Bone marrow (tissue), 2 donors: ENCODE data around the gene HIGD1B.

Experiments used
- DNase-seq, 2 donors: peaks; one replicate each; lab custom pipeline; 2025; lab: John Stamatoyannopoulos, UW

Gene HIGD1B

DNA sequence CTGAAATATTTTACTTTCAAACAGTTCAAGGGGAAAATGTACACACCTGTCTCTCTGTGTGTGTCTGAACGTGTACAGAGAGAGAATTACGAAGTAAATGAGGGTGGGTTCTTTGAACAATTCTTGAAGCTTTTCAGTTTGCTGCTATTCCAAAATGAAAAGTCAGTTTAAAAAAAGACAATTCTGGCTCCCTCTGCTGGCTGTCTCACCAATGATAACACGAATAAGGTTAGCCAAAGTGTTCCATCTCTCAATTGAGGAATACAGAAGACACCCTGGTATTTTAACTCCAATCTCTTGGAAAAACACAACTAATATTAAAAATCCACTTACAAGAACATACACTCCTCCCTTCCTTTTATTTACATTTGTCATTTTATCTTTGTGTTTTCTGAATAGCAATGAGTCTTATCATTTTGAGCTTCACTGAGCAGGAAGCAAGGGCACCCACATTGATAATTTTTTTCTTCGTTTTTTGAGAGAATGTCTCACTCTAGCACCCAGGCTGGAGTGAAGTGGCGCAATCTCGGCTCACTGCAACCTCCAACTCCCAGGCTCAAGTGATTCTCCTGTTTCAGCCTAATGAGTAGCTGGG lies 31.0 kb downstream of the HIGD1B start:
- no peak for DNase-seq

DNA sequence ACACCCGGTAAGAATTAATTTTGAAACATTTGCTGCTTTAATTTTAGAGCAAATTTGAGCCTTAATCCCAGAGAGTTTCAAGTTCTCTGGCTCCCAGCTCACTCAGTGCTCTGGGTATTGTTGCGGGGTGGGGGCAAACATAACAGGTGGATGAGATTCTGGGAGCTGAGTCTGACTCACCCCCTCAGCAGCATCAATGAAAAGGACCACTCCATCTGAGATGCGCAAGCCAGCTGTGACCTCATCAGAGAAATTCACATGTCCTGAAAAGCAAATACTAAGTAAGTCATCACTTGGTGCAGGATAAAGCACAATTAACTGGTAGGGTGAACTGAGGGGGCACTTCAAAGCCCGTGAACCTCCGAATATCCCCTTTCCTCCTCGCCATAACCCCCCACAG lies 31.7 kb downstream of the HIGD1B start:
- no peak for DNase-seq

DNA sequence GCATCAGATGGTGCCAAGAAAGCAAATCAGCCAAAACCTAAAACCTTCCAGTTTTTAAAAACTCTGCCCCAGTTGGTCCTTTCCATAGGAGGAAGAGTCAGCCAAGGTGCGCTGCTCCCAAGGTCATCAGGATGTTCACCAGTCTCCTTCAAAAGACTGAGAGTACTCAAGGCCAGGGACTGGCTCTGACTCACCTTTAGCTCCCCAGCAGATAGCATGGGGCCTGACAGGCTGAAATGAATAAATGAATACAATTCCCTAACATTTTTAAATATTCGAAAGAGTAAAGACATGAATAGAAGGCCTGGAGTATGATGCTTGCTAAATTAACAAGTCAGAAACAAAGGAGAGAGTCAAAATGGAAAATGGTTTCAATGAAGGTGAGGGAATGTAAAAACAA lies 32.4 kb downstream of the HIGD1B start:
- DNase-seq, result no peak

DNA sequence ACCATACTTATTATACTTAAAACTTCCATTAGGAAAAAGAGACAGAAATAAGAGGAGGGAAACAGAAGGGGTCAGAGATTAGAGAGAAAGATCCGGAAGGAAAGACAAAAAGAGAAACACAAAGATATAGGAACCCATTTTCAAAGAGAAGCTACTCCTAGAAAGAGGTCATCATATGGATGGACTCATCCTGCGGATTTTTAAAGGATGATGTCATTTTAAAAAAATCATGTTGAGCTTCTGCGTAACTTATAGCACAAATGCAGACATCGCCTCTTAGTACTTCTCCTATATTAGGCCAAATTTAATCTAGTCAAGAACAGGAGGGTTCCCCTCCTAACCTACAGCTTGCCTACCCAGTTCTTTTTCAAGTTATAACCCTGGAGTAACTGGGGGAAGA lies 33.5 kb downstream of the HIGD1B start:
- DNase-seq, result no peak

DNA sequence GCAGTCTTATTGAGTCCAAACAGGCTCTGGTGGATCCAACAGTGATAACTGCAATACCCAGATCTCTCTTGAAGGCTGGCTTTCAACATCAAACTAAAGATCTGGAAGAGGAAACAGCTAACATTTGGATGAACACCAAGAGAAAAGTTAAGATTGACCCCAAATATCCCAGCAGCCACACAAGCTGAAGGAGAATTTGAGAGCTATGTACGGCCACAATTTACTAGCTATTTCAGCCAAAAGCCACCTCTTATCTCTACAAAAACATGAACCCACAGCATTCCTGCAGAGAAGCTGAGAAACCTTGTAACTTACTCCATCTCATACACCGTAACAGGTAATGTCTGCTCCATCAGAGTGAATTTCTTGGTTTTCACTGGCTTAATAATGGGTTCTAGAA lies 37.3 kb downstream of the HIGD1B start:
- DNase-seq, result no peak

DNA sequence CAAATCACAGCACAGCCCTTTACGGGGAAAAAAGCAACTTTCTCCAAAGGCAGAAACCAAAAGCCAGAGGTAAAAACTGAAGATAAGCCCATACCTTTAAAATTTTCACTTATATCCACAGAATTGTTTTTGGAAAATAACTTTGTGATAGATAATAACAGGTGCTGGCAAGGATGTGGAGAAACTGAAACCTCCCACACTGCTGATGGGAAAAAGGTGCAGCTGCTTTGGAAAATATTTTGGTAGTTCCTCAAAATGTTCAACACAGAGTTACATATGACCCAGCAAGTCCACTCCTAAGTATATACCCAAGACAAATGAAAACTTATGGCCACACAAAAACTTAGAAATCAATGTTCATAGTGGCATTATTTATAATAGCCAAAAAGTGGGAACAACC lies 39.3 kb downstream of the HIGD1B start:
- no peak for DNase-seq

DNA sequence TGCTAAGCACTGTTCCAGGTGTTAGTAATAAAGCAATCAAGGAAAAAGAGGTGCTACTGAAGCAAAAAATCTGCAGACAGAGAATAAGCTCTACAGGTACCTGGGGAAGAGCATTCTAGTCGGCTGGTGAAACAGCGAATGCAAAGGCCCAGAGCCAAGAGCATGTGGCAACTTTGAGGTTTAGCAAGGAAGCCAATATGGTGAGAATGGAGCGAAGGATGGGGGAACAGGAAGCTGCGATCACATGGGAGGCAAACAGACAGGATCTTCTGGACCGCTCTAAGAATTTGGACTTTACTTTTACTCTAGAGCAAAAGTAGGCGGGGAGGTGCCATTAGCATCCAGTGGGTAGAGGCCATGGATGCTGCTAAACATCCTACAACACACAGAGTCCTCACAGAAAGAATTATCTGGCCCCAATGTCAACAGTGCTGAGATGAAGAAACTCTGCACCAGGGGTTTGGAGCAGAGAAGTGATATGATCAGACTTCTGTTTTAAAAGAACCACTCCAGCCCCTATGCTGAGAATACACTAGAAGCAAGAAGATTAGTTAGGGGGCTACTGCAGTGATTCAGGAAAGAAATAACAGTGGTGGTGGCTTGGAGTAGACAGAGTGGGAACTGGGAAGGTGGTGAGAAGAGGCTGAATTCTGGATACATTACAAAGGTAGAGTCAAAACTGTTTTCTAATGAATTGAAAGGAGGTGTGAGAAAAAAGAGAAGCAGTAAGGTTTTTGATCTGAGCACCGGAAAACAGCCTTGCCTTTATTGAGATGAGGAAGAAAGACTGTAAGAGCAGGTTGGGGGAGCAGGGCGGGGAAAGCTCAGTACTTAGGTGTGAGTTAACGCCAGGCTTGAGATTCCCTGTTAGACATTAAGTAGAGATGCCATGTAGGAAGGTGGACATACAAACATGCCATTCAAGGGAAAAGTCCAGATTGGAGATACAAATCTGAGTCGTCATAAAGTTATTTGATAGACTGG lies 40.6 kb downstream of the HIGD1B start:
- peak in 1 of 2 donors; percentile 16 for DNase-seq

DNA sequence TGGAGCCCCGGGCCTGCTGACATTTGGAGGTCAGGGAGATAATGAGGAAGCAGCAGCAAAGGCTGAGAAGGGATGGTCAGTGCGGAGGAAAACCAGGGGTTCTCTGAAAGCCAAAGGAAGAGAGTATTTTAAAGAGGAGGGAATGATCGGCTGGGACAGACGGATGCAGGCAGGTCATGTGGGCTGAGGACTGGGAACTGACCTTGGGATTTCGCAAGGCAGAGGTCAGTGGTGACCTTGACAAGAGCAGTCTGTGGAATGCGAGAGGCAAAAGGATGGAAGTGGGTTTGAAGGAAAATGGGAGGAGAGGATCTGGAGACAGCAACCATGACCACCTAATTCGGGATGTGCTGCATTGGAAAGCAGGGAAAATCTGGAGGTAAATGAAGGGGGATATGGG lies 41.3 kb downstream of the HIGD1B start:
- DNase-seq, result no peak

DNA sequence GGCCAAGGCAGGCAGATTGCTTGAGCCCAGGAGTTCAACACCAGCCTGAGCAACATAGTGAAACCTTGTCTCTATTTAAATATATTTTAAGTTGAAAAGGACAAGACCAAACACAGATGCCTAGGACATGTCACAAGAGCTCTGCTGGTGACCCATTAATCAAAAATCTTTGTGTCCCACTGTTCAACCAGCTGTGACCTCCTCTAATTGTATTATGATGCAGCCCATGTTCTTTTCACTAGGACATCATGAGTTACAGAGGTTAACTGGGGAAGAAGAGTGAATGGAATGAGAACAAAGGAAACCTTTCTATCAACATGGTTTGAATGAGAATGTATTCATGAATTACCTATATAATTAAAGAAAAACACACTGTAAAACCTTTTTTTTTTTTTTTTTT lies 44.6 kb downstream of the HIGD1B start:
- DNase-seq, result no peak

DNA sequence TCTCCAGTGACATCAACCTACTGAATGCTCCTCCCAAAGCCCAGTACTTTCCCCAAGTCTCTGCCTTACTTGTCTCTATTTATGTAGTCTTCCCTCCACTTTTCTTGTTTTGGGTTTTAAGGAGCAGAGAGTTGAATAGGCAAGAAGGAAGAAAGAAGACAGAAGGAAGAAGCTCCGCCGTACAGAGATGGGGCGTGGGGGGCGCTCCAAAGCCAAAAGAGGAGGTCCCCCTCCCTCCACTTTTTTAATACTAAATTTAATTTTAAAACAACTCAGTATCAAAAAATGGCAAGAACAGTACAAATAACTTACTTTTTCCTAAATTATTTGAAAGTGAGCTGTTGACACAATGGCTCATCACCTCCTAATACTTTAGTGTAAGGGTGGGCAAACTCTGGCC lies 47.0 kb downstream of the HIGD1B start:
- DNase-seq, result no peak

DNA sequence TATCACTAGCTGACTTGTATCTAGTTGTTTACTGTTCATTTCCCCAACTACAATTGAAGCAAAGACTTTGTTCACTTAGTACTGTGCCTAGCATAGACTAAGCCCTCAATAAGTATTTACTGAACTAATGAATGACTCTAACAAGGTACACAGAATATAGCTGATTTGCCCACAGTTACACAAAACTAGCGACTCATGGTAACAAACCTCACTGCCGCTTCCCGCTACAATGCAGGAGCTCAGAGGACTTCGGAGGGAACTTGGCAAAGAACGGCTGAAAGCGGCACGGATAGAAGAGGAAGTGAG lies 51.0 kb downstream of the HIGD1B start:
- DNase-seq, result peak in 1 of 2 donors; percentile 52

DNA sequence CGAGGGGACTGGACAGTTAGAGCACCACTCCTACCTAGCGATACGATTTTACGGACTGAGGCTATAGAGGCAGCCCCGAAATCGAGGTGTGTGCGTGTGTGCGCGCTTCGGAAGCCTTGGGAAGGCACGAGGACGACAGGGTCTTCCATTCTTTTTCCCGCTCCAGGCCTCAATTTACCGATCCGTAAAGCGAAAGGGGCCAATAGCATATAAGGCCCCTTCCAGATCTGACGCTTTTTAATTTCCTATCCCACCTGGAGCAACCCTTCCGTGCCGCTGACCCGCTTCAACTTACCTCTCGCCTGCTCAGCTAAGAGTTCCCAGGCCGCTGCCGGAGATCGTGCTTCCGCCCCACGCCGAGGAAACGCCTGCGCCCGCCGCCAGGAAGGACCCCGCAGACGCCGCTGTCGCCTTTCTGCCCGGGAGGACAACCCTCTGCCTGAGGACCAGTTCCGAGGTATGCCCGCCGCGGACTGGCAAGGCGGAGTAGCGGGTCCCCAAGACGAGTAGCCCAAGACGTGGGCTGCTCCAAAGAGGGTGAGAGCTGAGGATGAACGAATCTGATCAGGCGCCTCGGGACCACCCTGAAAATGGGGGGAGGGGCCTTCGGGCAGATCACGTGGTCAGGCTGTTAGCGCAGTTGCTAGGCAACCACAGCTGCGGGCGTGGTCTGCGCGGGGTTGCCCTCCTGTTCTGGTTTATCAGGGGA lies 51.5 kb downstream of the HIGD1B start, which contains the start of gene EFTUD2:
Gene EFTUD2 (minus strand): TSS at position 372 of the 709 bp plus-strand sequence. CDS start 4,924 bp downstream, outside the sequence.
- peak; percentile 84 to 95 for DNase-seq
